HEK293 (cell line): ENCODE measurements around the gene C2orf42.

ENCODE experiments used
- CTCF ChIA-PET: fragments of 350-600 bp; formaldehyde crosslinking; extraction: SDS; loops from one replicate; lab custom pipeline; 2021; ENCODE audit warnings: antibody characterized with exemption; lab: Yijun Ruan, JAX
- POLR2A ChIA-PET: fragments of 300-600 bp; formaldehyde crosslinking; extraction: SDS; loops from one replicate; lab custom pipeline; 2020; ENCODE audit warnings: antibody characterized with exemption, inconsistent platforms; lab: Yijun Ruan, JAX
- H3K27ac ChIP-seq: fragments of 200-500 bp; sonication (Bioruptor generic); 2 replicates; pipeline ENCODE4 v1.5.1; 2014; ENCODE audit warnings: low read depth, low read length, control low read depth, inconsistent platforms; ENCODE audit errors: extremely low read depth
- H3K36me3 ChIP-seq, 2 experiments: fragments of 200-500 bp in 1 of 2; sonication (Bioruptor generic) in 1 of 2; 1 replicate in 1 of 2; 2 replicates in 1 of 2; pipeline ENCODE4 v1.5.1; 2014 to 2017; ENCODE audit warnings: inconsistent platforms in 2 of 2, low read length in 2 of 2; ENCODE audit not compliant: control insufficient read depth in 2 of 2, insufficient read depth in 1 of 2
- H3K4me1 ChIP-seq: fragments of 200-500 bp; sonication (Bioruptor generic); 2 replicates; pipeline ENCODE4 v1.5.1; 2014; ENCODE audit warnings: mild to moderate bottlenecking, low read length, inconsistent platforms; ENCODE audit not compliant: control insufficient read depth, insufficient read depth
- H3K4me3 ChIP-seq: 2 replicates; pipeline ENCODE4 v1.5.1; 2011; ENCODE audit warnings: low read depth, mild to moderate bottlenecking, control low read depth, low read length, moderate library complexity
- H3K9me3 ChIP-seq: fragments of 200-500 bp; sonication (Bioruptor generic); 2 replicates; pipeline ENCODE4 v1.5.1; 2014; ENCODE audit warnings: low read depth, low read length, inconsistent platforms; ENCODE audit not compliant: control insufficient read depth, insufficient read depth
- BCL11A ChIP-seq: fragments of 450-650 bp; formaldehyde crosslinking; IDR thresholded peaks from 2 replicates; pipeline ENCODE4 v1.5.1; 2016; ENCODE audit warnings: low read depth, missing biosample characterization, missing genetic modification characterization
- HOXC10 ChIP-seq: sonication (generic); formaldehyde crosslinking; IDR thresholded peaks from 2 replicates; pipeline ENCODE4 v1.8.1; 2023; ENCODE audit warnings: mild to moderate bottlenecking, missing genetic modification reagents
- MYNN ChIP-seq: fragments of 450-650 bp; formaldehyde crosslinking; IDR thresholded peaks from 2 replicates; pipeline ENCODE4 v1.5.1; 2016; ENCODE audit warnings: missing biosample characterization, missing genetic modification characterization, borderline replicate concordance
- PATZ1 ChIP-seq: fragments of 450-650 bp; formaldehyde crosslinking; IDR thresholded peaks from 2 replicates; pipeline ENCODE4 v1.5.1; 2016; ENCODE audit warnings: missing biosample characterization, missing genetic modification characterization
- SP7 ChIP-seq: fragments of 450-650 bp; formaldehyde crosslinking; IDR thresholded peaks from 2 replicates; pipeline ENCODE4 v1.5.1; 2016; ENCODE audit warnings: missing biosample characterization, missing genetic modification characterization
- TCF7L2 ChIP-seq: IDR thresholded peaks from 2 replicates; pipeline ENCODE4 v1.6.1; 2011; ENCODE audit warnings: low read depth, mild to moderate bottlenecking, inconsistent platforms, low read length, moderate library complexity, borderline replicate concordance
- ZEB2 ChIP-seq: fragments of 450-650 bp; formaldehyde crosslinking; IDR thresholded peaks from 2 replicates; pipeline ENCODE4 v1.5.1; 2016; ENCODE audit warnings: missing biosample characterization, missing genetic modification characterization
- ZFHX2 ChIP-seq: fragments of 450-650 bp; formaldehyde crosslinking; conservative IDR thresholded peaks from 2 replicates; pipeline ENCODE4 v1.5.1; 2016; ENCODE audit warnings: missing biosample characterization, missing genetic modification characterization
- ZFP69B ChIP-seq: fragments of 450-650 bp; formaldehyde crosslinking; IDR thresholded peaks from 2 replicates; pipeline ENCODE4 v1.5.1; 2016; ENCODE audit warnings: missing biosample characterization, missing genetic modification characterization
- ZNF140 ChIP-seq: fragments of 450-650 bp; formaldehyde crosslinking; IDR thresholded peaks from 2 replicates; pipeline ENCODE4 v1.5.1; 2016; ENCODE audit warnings: missing biosample characterization, missing genetic modification characterization
- ZNF146 ChIP-seq: fragments of 450-650 bp; formaldehyde crosslinking; IDR thresholded peaks from 2 replicates; pipeline ENCODE4 v1.5.1; 2016; ENCODE audit warnings: missing biosample characterization, missing genetic modification characterization
- ZNF169 ChIP-seq: fragments of 450-650 bp; formaldehyde crosslinking; IDR thresholded peaks from 2 replicates; pipeline ENCODE4 v1.5.1; 2016; ENCODE audit warnings: missing biosample characterization, missing genetic modification characterization
- ZNF2 ChIP-seq: fragments of 450-650 bp; formaldehyde crosslinking; IDR thresholded peaks from 2 replicates; pipeline ENCODE4 v1.5.1; 2016; ENCODE audit warnings: missing biosample characterization, missing genetic modification characterization
- ZNF211 ChIP-seq: fragments of 450-650 bp; formaldehyde crosslinking; IDR thresholded peaks from 2 replicates; pipeline ENCODE4 v1.5.1; 2016; ENCODE audit warnings: low read depth, missing biosample characterization, missing genetic modification characterization
- ZNF23 ChIP-seq: fragments of 450-650 bp; formaldehyde crosslinking; IDR thresholded peaks from 2 replicates; pipeline ENCODE4 v1.5.1; 2016; ENCODE audit warnings: missing biosample characterization, missing genetic modification characterization, borderline replicate concordance
- ZNF24 ChIP-seq: fragments of 450-650 bp; formaldehyde crosslinking; IDR thresholded peaks from 2 replicates; pipeline ENCODE4 v1.5.1; 2016; ENCODE audit warnings: missing biosample characterization, missing genetic modification characterization
- ZNF292 ChIP-seq: fragments of 450-650 bp; formaldehyde crosslinking; IDR thresholded peaks from 2 replicates; pipeline ENCODE4 v1.5.1; 2016; ENCODE audit warnings: low read depth, missing biosample characterization, missing genetic modification characterization, borderline replicate concordance
- ZNF549 ChIP-seq: fragments of 450-650 bp; IDR thresholded peaks from 2 replicates; pipeline ENCODE4 v1.5.1; 2018; ENCODE audit warnings: missing biosample characterization, missing genetic modification characterization, mild to moderate bottlenecking, inconsistent platforms, moderate library complexity
- ZNF561 ChIP-seq: fragments of 450-650 bp; IDR thresholded peaks from 2 replicates; pipeline ENCODE4 v1.5.1; 2018; ENCODE audit warnings: missing biosample characterization, missing genetic modification characterization, borderline replicate concordance
- ZNF623 ChIP-seq: fragments of 450-650 bp; formaldehyde crosslinking; IDR thresholded peaks from 2 replicates; pipeline ENCODE4 v1.5.1; 2016; ENCODE audit warnings: missing biosample characterization, missing genetic modification characterization
- ZNF624 ChIP-seq: fragments of 450-650 bp; formaldehyde crosslinking; IDR thresholded peaks from 2 replicates; pipeline ENCODE4 v1.5.1; 2017; ENCODE audit warnings: missing biosample characterization, missing genetic modification characterization
- ZNF777 ChIP-seq: fragments of 450-650 bp; formaldehyde crosslinking; IDR thresholded peaks from 2 replicates; pipeline ENCODE4 v1.5.1; 2017; ENCODE audit warnings: missing biosample characterization, missing genetic modification characterization, borderline replicate concordance
- ZNF837 ChIP-seq: fragments of 450-650 bp; formaldehyde crosslinking; IDR thresholded peaks from 2 replicates; pipeline ENCODE4 v1.5.1; 2016; ENCODE audit warnings: missing biosample characterization, missing genetic modification characterization
- ZSCAN30 ChIP-seq: fragments of 450-650 bp; IDR thresholded peaks from 2 replicates; pipeline ENCODE4 v1.5.1; 2018; ENCODE audit warnings: missing biosample characterization, mild to moderate bottlenecking, missing genetic modification characterization, moderate library complexity
- ZXDB ChIP-seq: fragments of 450-650 bp; formaldehyde crosslinking; IDR thresholded peaks from 2 replicates; pipeline ENCODE4 v1.5.1; 2016; ENCODE audit warnings: missing biosample characterization, missing genetic modification characterization
- TF ChIP-seq, protein P1 (sequence below): fragments of 450-650 bp; IDR thresholded peaks from 2 replicates; pipeline ENCODE4 v1.5.1; 2018; ENCODE audit warnings: missing biosample characterization, mild to moderate bottlenecking, missing genetic modification characterization
- TF ChIP-seq, protein P2 (sequence below): fragments of 450-650 bp; formaldehyde crosslinking; IDR thresholded peaks from 2 replicates; pipeline ENCODE4 v1.5.0; 2017; ENCODE audit warnings: missing biosample characterization, missing genetic modification characterization, borderline replicate concordance

Gene C2orf42

GRCh38 chr2:70126413-70126812, 64.4 kb downstream of the C2orf42 start:
- Histone ChIP-seq H3K27ac (no peak overlapping the region), H3K4me3 (no peak overlapping the region), H3K9me3 (no peaks in the 10 kb centered on the region), H3K36me3 (no peaks in the 10 kb centered on the region), H3K4me1 (peaks cover 8% of the 10 kb centered on the region)
- ChIA-PET POLR2A (interaction anchor here (2.8 to 3.8 kb wide), 2 partner anchors 16 to 38 kb away, joined by 17 to 27 read pairs; no protein-coding TSS in a partner anchor), CTCF (no interaction called here)
- TF ChIP-seq ZFHX2 (tag by site-specific recombination) (no peak), BCL11A (tag by site-specific recombination) (no peak), PATZ1 (no peak), ZFP69B (tag by site-specific recombination) (no peak), ZNF549 (tag by site-specific recombination) (no peak), ZNF777 (no peak), ZSCAN30 (tag by site-specific recombination) (no peak), MYNN (no peak), ZNF140 (tag by site-specific recombination) (no peak), ZNF169 (tag by site-specific recombination) (no peak), ZNF624 (no peak)
- TF ChIP-seq, protein P1, sequence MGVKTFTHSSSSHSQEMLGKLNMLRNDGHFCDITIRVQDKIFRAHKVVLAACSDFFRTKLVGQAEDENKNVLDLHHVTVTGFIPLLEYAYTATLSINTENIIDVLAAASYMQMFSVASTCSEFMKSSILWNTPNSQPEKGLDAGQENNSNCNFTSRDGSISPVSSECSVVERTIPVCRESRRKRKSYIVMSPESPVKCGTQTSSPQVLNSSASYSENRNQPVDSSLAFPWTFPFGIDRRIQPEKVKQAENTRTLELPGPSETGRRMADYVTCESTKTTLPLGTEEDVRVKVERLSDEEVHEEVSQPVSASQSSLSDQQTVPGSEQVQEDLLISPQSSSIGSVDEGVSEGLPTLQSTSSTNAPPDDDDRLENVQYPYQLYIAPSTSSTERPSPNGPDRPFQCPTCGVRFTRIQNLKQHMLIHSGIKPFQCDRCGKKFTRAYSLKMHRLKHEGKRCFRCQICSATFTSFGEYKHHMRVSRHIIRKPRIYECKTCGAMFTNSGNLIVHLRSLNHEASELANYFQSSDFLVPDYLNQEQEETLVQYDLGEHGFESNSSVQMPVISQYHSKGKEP: no peak

GRCh38 chr2:70125498-70125898, 65.3 kb downstream of the C2orf42 start:
- no peak overlapping the region for H3K4me3 ChIP-seq
- CTCF ChIA-PET: interaction anchor here (0.6 to 0.7 kb wide), 2 partner anchors 36 to 177 kb away, joined by 3 read pairs; no protein-coding TSS in a partner anchor

GRCh38 chr2:70124983-70125480, 65.8 kb downstream of the C2orf42 start:
- Histone ChIP-seq H3K36me3 (no peaks in the 10 kb centered on the region), H3K4me3 (peak overlapping the region; percentile 45)
- 0 out of 2 replicates have a peak, but pooled peaks have one; percentile 14 for TF ChIP-seq ZSCAN30 (tag by site-specific recombination)
- no peak for TF ChIP-seq ZNF2 (tag by site-specific recombination)
- TF ChIP-seq, protein P2, sequence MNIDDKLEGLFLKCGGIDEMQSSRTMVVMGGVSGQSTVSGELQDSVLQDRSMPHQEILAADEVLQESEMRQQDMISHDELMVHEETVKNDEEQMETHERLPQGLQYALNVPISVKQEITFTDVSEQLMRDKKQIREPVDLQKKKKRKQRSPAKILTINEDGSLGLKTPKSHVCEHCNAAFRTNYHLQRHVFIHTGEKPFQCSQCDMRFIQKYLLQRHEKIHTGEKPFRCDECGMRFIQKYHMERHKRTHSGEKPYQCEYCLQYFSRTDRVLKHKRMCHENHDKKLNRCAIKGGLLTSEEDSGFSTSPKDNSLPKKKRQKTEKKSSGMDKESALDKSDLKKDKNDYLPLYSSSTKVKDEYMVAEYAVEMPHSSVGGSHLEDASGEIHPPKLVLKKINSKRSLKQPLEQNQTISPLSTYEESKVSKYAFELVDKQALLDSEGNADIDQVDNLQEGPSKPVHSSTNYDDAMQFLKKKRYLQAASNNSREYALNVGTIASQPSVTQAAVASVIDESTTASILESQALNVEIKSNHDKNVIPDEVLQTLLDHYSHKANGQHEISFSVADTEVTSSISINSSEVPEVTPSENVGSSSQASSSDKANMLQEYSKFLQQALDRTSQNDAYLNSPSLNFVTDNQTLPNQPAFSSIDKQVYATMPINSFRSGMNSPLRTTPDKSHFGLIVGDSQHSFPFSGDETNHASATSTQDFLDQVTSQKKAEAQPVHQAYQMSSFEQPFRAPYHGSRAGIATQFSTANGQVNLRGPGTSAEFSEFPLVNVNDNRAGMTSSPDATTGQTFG: no peak
- no peak for TF ChIP-seq ZNF146
- no peak for TF ChIP-seq HOXC10 (CRISPR knock-in tag)
- peak; percentile 72 for TF ChIP-seq ZXDB (tag by site-specific recombination)
- TF ChIP-seq ZNF837: no peak
- no peak for TF ChIP-seq ZNF24 (tag by site-specific recombination)
- no peak for TF ChIP-seq ZEB2 (tag by site-specific recombination)
- TF ChIP-seq ZNF292 (tag by site-specific recombination): no peak
- peak; percentile 71; the same call in 1 of the 2 replicates for TF ChIP-seq ZNF561 (tag by site-specific recombination)
- TF ChIP-seq ZNF623 (tag by site-specific recombination): no peak
- no peak for TF ChIP-seq TCF7L2
- no peak for TF ChIP-seq ZNF211
- no peak for TF ChIP-seq SP7

More at GRCh38 chr2:70125498-70125898, 65.3 kb downstream of the C2orf42 start:
- POLR2A ChIA-PET: interaction anchor here (0.7 to 3.8 kb wide), 10 partner anchors 9 to 211 kb away, joined by 3 to 27 read pairs (median 6); partner anchors contain the start of gene MXD1
- peak overlapping the region; percentile 93 for H3K27ac ChIP-seq
- peaks cover 8% of the 10 kb centered on the region for H3K4me1 ChIP-seq
- peak; percentile 30 for TF ChIP-seq ZFHX2 (tag by site-specific recombination)
- TF ChIP-seq ZNF23 (tag by site-specific recombination): no peak
- no peaks in the 10 kb centered on the region for H3K36me3 ChIP-seq
- no peaks in the 10 kb centered on the region for H3K9me3 ChIP-seq

More at GRCh38 chr2:70124983-70125480, 65.8 kb downstream of the C2orf42 start:
- H3K9me3 ChIP-seq: no peaks in the 10 kb centered on the region
- POLR2A ChIA-PET: interaction anchor here (0.7 to 3.8 kb wide), 16 partner anchors 8 to 211 kb away, joined by 3 to 27 read pairs (median 6); partner anchors contain the start of genes C2orf42, FAM136A and MXD1
- peak overlapping the region; percentile 93 for H3K27ac ChIP-seq
- H3K4me1 ChIP-seq: peaks cover 8% of the 10 kb centered on the region
- CTCF ChIA-PET: interaction anchor here (0.6 to 1.0 kb wide), 4 partner anchors 10 to 48 kb away, joined by 3 to 6 read pairs (median 3); no protein-coding TSS in a partner anchor
